GM23338 (cell line): ENCODE data around the gene SH3PXD2B. TPM values are rescaled to one million over a fixed set of nuclear protein-coding genes. Genes with fewer than 3 reads are reported as not detected.

Experiments used
- ATAC-seq: fragments of 200-7000 bp; cut with Tn5 transposase; 3 replicates; pipeline ENCODE4 v1.9.1; 2020
- DNase-seq: peaks from one replicate; pipeline ENCODE4 v3.0.0-alpha.2; 2015; ENCODE audit warnings: low spot score
- H2AFZ ChIP-seq: fragments of 200-600 bp; sonication (generic); 2 replicates; pipeline ENCODE4 v1.8.0; 2016; ENCODE audit warnings: antibody characterized with exemption, mild to moderate bottlenecking, moderate library complexity
- H3F3A ChIP-seq: fragments of 200-600 bp; sonication (generic); replicated peaks from 2 replicates; pipeline ENCODE4 v1.8.0; 2017; ENCODE audit warnings: antibody characterized with exemption, mixed run types, low read depth
- H3K27ac ChIP-seq: fragments of 200-600 bp; sonication (generic); 2 replicates; pipeline ENCODE4 v1.6.1; 2016; ENCODE audit warnings: low read depth
- H3K27me3 ChIP-seq: fragments of 200-600 bp; sonication (generic); 2 replicates; pipeline ENCODE4 v1.8.0; 2016; ENCODE audit warnings: mild to moderate bottlenecking, mixed run types, moderate library complexity; ENCODE audit not compliant: insufficient read depth
- H3K36me3 ChIP-seq: fragments of 200-600 bp; sonication (generic); 2 replicates; pipeline ENCODE4 v1.8.0; 2016; ENCODE audit warnings: mild to moderate bottlenecking; ENCODE audit not compliant: insufficient read depth
- H3K4me1 ChIP-seq: fragments of 200-600 bp; sonication (generic); 2 replicates; pipeline ENCODE4 v1.8.0; 2016; ENCODE audit warnings: mild to moderate bottlenecking, moderate library complexity; ENCODE audit not compliant: insufficient read depth
- H3K4me2 ChIP-seq: fragments of 200-600 bp; sonication (generic); 2 replicates; pipeline ENCODE4 v1.7.1; 2017; ENCODE audit warnings: mixed run types
- H3K4me3 ChIP-seq: fragments of 200-600 bp; sonication (generic); 2 replicates; pipeline ENCODE4 v1.6.1; 2016; ENCODE audit warnings: mixed run types
- H3K79me2 ChIP-seq: fragments of 200-600 bp; sonication (generic); replicated peaks from 2 replicates; pipeline ENCODE4 v1.8.0; 2017; ENCODE audit warnings: mild to moderate bottlenecking; ENCODE audit not compliant: insufficient read depth
- H3K9me2 ChIP-seq: fragments of 200-600 bp; sonication (generic); 2 replicates; pipeline ENCODE4 v1.8.0; 2017; ENCODE audit not compliant: insufficient read depth
- H4K20me1 ChIP-seq: fragments of 200-600 bp; sonication (generic); replicated peaks from 2 replicates; pipeline ENCODE4 v1.8.0; 2017; ENCODE audit warnings: mild to moderate bottlenecking; ENCODE audit not compliant: insufficient read depth
- H3K27ac Mint-ChIP-seq: 2 replicates; pipeline ENCODE4 v1.8.0; 2020; ENCODE audit warnings: inconsistent platforms, mild to moderate bottlenecking, moderate library complexity, mixed read lengths
- H3K27me3 Mint-ChIP-seq: 3 replicates; pipeline ENCODE4 v1.8.0; 2022; ENCODE audit warnings: low read depth, mild to moderate bottlenecking, moderate library complexity, mixed read lengths, inconsistent platforms; ENCODE audit not compliant: insufficient read depth, poor library complexity
- H3K36me3 Mint-ChIP-seq: 3 replicates; pipeline ENCODE4 v1.8.0; 2021; ENCODE audit warnings: low read depth, mild to moderate bottlenecking, inconsistent platforms, moderate library complexity, mixed read lengths
- H3K4me1 Mint-ChIP-seq: 3 replicates; pipeline ENCODE4 v1.8.0; 2020; ENCODE audit warnings: mild to moderate bottlenecking, inconsistent platforms, mixed read lengths
- H3K4me3 Mint-ChIP-seq: 3 replicates; pipeline ENCODE4 v1.8.0; 2021; ENCODE audit warnings: moderate library complexity, mild to moderate bottlenecking, inconsistent platforms, mixed read lengths
- H3K9me3 Mint-ChIP-seq: 3 replicates; pipeline ENCODE4 v1.8.0; 2020; ENCODE audit warnings: moderate library complexity, mild to moderate bottlenecking, inconsistent platforms, mixed read lengths
- CREB1 ChIP-seq: fragments of 250-450 bp; sonication (Bioruptor Pico); IDR thresholded peaks from 2 replicates; pipeline ENCODE4 v1.5.0; 2020; ENCODE audit warnings: low read depth, mild to moderate bottlenecking, moderate library complexity
- EZH2 ChIP-seq: fragments of 200-600 bp; sonication (generic); IDR thresholded peaks from one replicate; pipeline ENCODE4 v1.8.0; 2017; ENCODE audit warnings: antibody characterized with exemption, mild to moderate bottlenecking, low read depth; ENCODE audit not compliant: unreplicated experiment
- NANOG ChIP-seq: IDR thresholded peaks from 2 replicates; pipeline ENCODE4 v1.6.1; 2016; ENCODE audit warnings: antibody characterized with exemption, borderline replicate concordance
- POLR2AphosphoS5 ChIP-seq: IDR thresholded peaks from 2 replicates; pipeline ENCODE4 v1.6.1; 2016; ENCODE audit warnings: antibody characterized with exemption, low read depth
- STAT1 ChIP-seq: IDR thresholded peaks from one replicate; pipeline ENCODE4 v1.6.1; 2016; ENCODE audit warnings: antibody characterized with exemption; ENCODE audit not compliant: unreplicated experiment
- ZNF331 ChIP-seq: fragments of 250-450 bp; sonication (Bioruptor Pico); IDR thresholded peaks from 2 replicates; pipeline ENCODE4 v1.5.0; 2020; ENCODE audit warnings: low read depth, mild to moderate bottlenecking, moderate library complexity
- polyA plus RNA-seq: library from polyadenylated mRNA; unstranded; fragments of >200 nt; fragmentation: Nextera tagmentation; extraction: Ambion mirVana; gene quantifications from 2 replicates; pipeline ENCODE4 v1.2.1, GENCODE V29; 2016
- total RNA-seq: library from RNA; depleted of rRNA; stranded (reverse); fragments of >200 nt; shearing (Covaris generic); gene quantifications from 2 replicates; pipeline ENCODE4 v1.2.3, GENCODE V29; 2014
- TF ChIP-seq, protein P1 (sequence below): fragments of 250-450 bp; sonication (Bioruptor Pico); IDR thresholded peaks from 2 replicates; pipeline ENCODE4 v1.5.0; 2020; ENCODE audit warnings: mild to moderate bottlenecking, moderate library complexity
- TF ChIP-seq, protein P2 (sequence below): IDR thresholded peaks from one replicate; pipeline ENCODE4 v1.6.1; 2018; ENCODE audit warnings: antibody characterized with exemption; ENCODE audit not compliant: unreplicated experiment
- TF ChIP-seq, protein P3 (sequence below), 2 experiments: fragments of 200-600 bp in 1 of 2; sonication (generic) in 1 of 2; conservative IDR thresholded peaks; 2 replicates each; pipeline versions ENCODE4 v1.5.1 to v1.6.1; 2016 to 2017; ENCODE audit warnings: antibody characterized with exemption in 2 of 2, low read depth in 2 of 2, mild to moderate bottlenecking in 2 of 2, moderate library complexity in 1 of 2

Gene SH3PXD2B
- total and polyA plus RNA-seq, 2 experiments from 2014 or later = 40.2 to 52.5 TPM

DNA sequence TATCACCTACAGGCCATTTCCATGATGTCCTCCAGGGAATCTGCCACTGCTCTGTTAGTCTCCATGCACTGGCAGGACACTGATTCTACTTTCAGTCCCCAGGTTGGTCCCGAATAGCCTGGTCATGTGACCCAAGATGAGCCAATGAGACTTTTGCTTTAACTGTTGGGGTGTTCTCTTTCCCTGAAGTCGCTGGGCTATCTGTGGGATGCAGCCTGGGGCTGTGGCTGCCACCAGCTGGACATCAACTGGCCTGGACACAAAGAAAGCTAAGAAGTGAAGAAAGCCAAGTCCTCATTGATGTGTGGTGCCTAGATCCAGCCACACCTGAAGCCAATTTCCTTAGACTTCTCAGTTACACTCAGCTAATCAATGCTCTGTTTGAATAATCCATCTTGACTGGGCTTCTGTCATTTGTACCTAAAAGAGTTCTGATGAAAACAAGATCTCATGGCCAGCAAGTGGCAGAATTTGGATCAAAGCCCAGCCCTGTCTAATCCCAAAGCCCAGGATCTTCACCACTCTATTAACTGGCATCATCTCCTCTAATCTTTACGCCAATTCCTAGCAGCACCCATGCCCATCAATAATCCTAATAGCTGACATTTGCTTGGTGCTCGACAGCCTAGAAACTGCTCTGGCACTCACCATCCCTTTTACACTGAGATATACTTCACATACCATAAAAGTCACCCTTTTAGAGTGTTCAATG lies 37.0 kb downstream of the SH3PXD2B start:
- DNase-seq = no peak
- TF ChIP-seq STAT1 = no peak
- TF ChIP-seq, protein P1, sequence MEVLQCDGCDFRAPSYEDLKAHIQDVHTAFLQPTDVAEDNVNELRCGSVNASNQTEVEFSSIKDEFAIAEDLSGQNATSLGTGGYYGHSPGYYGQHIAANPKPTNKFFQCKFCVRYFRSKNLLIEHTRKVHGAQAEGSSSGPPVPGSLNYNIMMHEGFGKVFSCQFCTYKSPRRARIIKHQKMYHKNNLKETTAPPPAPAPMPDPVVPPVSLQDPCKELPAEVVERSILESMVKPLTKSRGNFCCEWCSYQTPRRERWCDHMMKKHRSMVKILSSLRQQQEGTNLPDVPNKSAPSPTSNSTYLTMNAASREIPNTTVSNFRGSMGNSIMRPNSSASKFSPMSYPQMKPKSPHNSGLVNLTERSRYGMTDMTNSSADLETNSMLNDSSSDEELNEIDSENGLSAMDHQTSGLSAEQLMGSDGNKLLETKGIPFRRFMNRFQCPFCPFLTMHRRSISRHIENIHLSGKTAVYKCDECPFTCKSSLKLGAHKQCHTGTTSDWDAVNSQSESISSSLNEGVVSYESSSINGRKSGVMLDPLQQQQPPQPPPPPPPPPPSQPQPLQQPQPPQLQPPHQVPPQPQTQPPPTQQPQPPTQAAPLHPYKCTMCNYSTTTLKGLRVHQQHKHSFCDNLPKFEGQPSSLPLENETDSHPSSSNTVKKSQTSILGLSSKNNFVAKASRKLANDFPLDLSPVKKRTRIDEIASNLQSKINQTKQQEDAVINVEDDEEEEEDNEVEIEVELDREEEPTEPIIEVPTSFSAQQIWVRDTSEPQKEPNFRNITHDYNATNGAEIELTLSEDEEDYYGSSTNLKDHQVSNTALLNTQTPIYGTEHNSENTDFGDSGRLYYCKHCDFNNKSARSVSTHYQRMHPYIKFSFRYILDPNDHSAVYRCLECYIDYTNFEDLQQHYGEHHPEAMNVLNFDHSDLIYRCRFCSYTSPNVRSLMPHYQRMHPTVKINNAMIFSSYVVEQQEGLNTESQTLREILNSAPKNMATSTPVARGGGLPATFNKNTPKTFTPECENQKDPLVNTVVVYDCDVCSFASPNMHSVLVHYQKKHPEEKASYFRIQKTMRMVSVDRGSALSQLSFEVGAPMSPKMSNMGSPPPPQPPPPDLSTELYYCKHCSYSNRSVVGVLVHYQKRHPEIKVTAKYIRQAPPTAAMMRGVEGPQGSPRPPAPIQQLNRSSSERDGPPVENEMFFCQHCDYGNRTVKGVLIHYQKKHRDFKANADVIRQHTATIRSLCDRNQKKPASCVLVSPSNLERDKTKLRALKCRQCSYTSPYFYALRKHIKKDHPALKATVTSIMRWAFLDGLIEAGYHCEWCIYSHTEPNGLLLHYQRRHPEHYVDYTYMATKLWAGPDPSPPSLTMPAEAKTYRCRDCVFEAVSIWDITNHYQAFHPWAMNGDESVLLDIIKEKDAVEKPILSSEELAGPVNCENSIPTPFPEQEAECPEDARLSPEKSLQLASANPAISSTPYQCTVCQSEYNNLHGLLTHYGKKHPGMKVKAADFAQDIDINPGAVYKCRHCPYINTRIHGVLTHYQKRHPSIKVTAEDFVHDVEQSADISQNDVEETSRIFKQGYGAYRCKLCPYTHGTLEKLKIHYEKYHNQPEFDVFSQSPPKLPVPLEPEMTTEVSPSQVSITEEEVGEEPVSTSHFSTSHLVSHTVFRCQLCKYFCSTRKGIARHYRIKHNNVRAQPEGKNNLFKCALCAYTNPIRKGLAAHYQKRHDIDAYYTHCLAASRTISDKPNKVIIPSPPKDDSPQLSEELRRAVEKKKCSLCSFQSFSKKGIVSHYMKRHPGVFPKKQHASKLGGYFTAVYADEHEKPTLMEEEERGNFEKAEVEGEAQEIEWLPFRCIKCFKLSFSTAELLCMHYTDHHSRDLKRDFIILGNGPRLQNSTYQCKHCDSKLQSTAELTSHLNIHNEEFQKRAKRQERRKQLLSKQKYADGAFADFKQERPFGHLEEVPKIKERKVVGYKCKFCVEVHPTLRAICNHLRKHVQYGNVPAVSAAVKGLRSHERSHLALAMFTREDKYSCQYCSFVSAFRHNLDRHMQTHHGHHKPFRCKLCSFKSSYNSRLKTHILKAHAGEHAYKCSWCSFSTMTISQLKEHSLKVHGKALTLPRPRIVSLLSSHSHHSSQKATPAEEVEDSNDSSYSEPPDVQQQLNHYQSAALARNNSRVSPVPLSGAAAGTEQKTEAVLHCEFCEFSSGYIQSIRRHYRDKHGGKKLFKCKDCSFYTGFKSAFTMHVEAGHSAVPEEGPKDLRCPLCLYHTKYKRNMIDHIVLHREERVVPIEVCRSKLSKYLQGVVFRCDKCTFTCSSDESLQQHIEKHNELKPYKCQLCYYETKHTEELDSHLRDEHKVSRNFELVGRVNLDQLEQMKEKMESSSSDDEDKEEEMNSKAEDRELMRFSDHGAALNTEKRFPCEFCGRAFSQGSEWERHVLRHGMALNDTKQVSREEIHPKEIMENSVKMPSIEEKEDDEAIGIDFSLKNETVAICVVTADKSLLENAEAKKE (CRISPR knock-in tag) = no peak
- TF ChIP-seq ZNF331 (CRISPR knock-in tag) = no peak
- no peak for TF ChIP-seq NANOG
- TF ChIP-seq EZH2 = no peak
- TF ChIP-seq, protein P2, sequence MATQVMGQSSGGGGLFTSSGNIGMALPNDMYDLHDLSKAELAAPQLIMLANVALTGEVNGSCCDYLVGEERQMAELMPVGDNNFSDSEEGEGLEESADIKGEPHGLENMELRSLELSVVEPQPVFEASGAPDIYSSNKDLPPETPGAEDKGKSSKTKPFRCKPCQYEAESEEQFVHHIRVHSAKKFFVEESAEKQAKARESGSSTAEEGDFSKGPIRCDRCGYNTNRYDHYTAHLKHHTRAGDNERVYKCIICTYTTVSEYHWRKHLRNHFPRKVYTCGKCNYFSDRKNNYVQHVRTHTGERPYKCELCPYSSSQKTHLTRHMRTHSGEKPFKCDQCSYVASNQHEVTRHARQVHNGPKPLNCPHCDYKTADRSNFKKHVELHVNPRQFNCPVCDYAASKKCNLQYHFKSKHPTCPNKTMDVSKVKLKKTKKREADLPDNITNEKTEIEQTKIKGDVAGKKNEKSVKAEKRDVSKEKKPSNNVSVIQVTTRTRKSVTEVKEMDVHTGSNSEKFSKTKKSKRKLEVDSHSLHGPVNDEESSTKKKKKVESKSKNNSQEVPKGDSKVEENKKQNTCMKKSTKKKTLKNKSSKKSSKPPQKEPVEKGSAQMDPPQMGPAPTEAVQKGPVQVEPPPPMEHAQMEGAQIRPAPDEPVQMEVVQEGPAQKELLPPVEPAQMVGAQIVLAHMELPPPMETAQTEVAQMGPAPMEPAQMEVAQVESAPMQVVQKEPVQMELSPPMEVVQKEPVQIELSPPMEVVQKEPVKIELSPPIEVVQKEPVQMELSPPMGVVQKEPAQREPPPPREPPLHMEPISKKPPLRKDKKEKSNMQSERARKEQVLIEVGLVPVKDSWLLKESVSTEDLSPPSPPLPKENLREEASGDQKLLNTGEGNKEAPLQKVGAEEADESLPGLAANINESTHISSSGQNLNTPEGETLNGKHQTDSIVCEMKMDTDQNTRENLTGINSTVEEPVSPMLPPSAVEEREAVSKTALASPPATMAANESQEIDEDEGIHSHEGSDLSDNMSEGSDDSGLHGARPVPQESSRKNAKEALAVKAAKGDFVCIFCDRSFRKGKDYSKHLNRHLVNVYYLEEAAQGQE = no peak
- no peak for TF ChIP-seq CREB1
- TF ChIP-seq POLR2AphosphoS5 = no peak
- TF ChIP-seq, protein P3, sequence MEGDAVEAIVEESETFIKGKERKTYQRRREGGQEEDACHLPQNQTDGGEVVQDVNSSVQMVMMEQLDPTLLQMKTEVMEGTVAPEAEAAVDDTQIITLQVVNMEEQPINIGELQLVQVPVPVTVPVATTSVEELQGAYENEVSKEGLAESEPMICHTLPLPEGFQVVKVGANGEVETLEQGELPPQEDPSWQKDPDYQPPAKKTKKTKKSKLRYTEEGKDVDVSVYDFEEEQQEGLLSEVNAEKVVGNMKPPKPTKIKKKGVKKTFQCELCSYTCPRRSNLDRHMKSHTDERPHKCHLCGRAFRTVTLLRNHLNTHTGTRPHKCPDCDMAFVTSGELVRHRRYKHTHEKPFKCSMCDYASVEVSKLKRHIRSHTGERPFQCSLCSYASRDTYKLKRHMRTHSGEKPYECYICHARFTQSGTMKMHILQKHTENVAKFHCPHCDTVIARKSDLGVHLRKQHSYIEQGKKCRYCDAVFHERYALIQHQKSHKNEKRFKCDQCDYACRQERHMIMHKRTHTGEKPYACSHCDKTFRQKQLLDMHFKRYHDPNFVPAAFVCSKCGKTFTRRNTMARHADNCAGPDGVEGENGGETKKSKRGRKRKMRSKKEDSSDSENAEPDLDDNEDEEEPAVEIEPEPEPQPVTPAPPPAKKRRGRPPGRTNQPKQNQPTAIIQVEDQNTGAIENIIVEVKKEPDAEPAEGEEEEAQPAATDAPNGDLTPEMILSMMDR (conservative IDR thresholded peaks at IDR 0.05; ENCODE audit: low read depth in 2 of 2) = no peak
- Histone ChIP-seq H2AFZ (no peak overlapping the region), H3K36me3 (peaks cover 8% of the 10 kb centered on the region), H4K20me1 (peaks cover 4% of the 10 kb centered on the region), H3K79me2 (no peaks in the 10 kb centered on the region), H3K4me3 (no peak overlapping the region), H3K27ac (no peak overlapping the region), H3K27me3 (no peaks in the 10 kb centered on the region), H3K4me2 (no peak overlapping the region), H3K4me1 (no peaks in the 10 kb centered on the region), H3F3A (no peaks in the 10 kb centered on the region), H3K9me2 (no peaks in the 10 kb centered on the region)
- Mint-ChIP-seq H3K27me3 (peaks cover 3% of the 10 kb centered on the region), H3K27ac (no peak overlapping the region), H3K4me1 (peaks cover 27% of the 10 kb centered on the region), H3K4me3 (no peak overlapping the region), H3K9me3 (no peaks in the 10 kb centered on the region), H3K36me3 (peaks cover 50% of the 10 kb centered on the region)
- ATAC-seq = no peak
